ENCODE results near the gene GRAMD1C. TPM values are rescaled to one million over a fixed set of nuclear protein-coding genes. Genes with fewer than 3 reads are reported as not detected.

Gene GRAMD1C
- total and polyA plus RNA-seq, 7 donors = 0.27 to 12.3 (median 3.6) TPM

GRCh38 chr3:113894927-113895326 lies 56.3 kb downstream of the GRAMD1C start:
- no peak for DNase-seq
- Histone ChIP-seq H3K4me3 (no peak overlapping the region), H3K9me3 (no peaks in the 10 kb centered on the region), H3K4me1 (no peaks in the 10 kb centered on the region), H3K27ac (no peak overlapping the region), H3K27me3 (no peaks in the 10 kb centered on the region), H3K36me3 (no peaks in the 10 kb centered on the region)
- intact Hi-C loops (cut with DNase I) = no loop called here
- 89 to 96% methylated on average over 4 of the region's 4 CpGs for WGBS, 2 donors
- no peak for TF ChIP-seq POLR2AphosphoS5 (IDR thresholded peaks at IDR 0.05)
- TF ChIP-seq, protein P1, sequence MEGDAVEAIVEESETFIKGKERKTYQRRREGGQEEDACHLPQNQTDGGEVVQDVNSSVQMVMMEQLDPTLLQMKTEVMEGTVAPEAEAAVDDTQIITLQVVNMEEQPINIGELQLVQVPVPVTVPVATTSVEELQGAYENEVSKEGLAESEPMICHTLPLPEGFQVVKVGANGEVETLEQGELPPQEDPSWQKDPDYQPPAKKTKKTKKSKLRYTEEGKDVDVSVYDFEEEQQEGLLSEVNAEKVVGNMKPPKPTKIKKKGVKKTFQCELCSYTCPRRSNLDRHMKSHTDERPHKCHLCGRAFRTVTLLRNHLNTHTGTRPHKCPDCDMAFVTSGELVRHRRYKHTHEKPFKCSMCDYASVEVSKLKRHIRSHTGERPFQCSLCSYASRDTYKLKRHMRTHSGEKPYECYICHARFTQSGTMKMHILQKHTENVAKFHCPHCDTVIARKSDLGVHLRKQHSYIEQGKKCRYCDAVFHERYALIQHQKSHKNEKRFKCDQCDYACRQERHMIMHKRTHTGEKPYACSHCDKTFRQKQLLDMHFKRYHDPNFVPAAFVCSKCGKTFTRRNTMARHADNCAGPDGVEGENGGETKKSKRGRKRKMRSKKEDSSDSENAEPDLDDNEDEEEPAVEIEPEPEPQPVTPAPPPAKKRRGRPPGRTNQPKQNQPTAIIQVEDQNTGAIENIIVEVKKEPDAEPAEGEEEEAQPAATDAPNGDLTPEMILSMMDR (IDR thresholded peaks at IDR 0.05) = no peak
- no peak for TF ChIP-seq POLR2A (IDR thresholded peaks at IDR 0.05)
- no peak for TF ChIP-seq EP300 (IDR thresholded peaks at IDR 0.05)

GRCh38 chr3:113895964-113896363 lies 57.4 kb downstream of the GRAMD1C start:
- Histone ChIP-seq H3K27ac (no peak overlapping the region), H3K36me3 (no peaks in the 10 kb centered on the region), H3K4me3 (no peak overlapping the region), H3K9me3 (no peaks in the 10 kb centered on the region), H3K4me1 (no peaks in the 10 kb centered on the region), H3K27me3 (no peaks in the 10 kb centered on the region)
- 97% methylated on average over 3 of the region's 3 CpGs for WGBS, 2 donors
- intact Hi-C loops (cut with DNase I) = no loop called here
- TF ChIP-seq EP300 (IDR thresholded peaks at IDR 0.05) = no peak
- no peak for TF ChIP-seq POLR2AphosphoS5 (IDR thresholded peaks at IDR 0.05)
- TF ChIP-seq, protein P1 (IDR thresholded peaks at IDR 0.05) = no peak
- TF ChIP-seq POLR2A (IDR thresholded peaks at IDR 0.05) = no peak
- no peak for DNase-seq

- no peaks in the 10 kb centered on the region for H3K36me3 ChIP-seq
- no peak for TF ChIP-seq POLR2A (IDR thresholded peaks at IDR 0.05)
- TF ChIP-seq EP300 (IDR thresholded peaks at IDR 0.05) = no peak
- TF ChIP-seq, protein P1 (IDR thresholded peaks at IDR 0.05) = no peak
- TF ChIP-seq POLR2AphosphoS5 (IDR thresholded peaks at IDR 0.05) = no peak
- intact Hi-C loops (cut with DNase I) = no loop called here
- no peaks in the 10 kb centered on the region for H3K4me1 ChIP-seq
- H3K27me3 ChIP-seq = no peaks in the 10 kb centered on the region
- H3K4me3 ChIP-seq = peak overlapping the region in 1 of 4 donors; percentile 5
- H3K27ac ChIP-seq = no peak overlapping the region
- H3K9me3 ChIP-seq = no peaks in the 10 kb centered on the region
- no peak for DNase-seq
- 18 to 69% methylated on average over 3 of the region's 3 CpGs for WGBS, 2 donors
These were observed 58.3 kb downstream of the GRAMD1C start for GRCh38 chr3:113896930-113897329.

DNA sequence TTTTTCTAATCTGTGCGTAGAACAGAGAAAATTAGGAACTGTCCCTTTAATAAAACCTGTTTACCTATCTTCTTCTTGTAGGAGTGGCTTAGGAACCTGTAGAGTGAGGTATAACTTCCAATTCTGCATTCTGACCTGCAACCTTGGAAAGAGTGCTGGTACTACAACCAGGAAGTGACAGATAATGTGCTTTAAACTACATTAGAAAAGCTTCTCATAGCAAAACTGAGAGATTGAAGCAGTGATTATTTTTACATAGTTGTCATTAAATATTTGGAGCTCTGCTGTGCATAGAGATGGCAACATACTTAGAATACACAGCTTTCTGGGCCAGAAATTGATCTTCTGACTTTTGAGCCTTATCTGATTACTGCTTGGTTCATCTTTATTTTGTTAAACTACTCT lies 58.8 kb downstream of the GRAMD1C start:
- no peaks in the 10 kb centered on the region for H3K27me3 ChIP-seq
- no peak overlapping the region for H3K27ac ChIP-seq
- TF ChIP-seq EP300 (IDR thresholded peaks at IDR 0.05) (no peak), POLR2AphosphoS5 (IDR thresholded peaks at IDR 0.05) (no peak), POLR2A (IDR thresholded peaks at IDR 0.05) (no peak)
- TF ChIP-seq, protein P1 (IDR thresholded peaks at IDR 0.05) = no peak
- WGBS, 2 donors = 11 to 66% methylated on average over 1 of the region's 1 CpG
- intact Hi-C loops (cut with DNase I) = no loop called here
- no peak for DNase-seq
- no peaks in the 10 kb centered on the region for H3K4me1 ChIP-seq
- no peaks in the 10 kb centered on the region for H3K9me3 ChIP-seq
- peak overlapping the region in 1 of 4 donors; percentile 5 for H3K4me3 ChIP-seq
- no peaks in the 10 kb centered on the region for H3K36me3 ChIP-seq

DNA sequence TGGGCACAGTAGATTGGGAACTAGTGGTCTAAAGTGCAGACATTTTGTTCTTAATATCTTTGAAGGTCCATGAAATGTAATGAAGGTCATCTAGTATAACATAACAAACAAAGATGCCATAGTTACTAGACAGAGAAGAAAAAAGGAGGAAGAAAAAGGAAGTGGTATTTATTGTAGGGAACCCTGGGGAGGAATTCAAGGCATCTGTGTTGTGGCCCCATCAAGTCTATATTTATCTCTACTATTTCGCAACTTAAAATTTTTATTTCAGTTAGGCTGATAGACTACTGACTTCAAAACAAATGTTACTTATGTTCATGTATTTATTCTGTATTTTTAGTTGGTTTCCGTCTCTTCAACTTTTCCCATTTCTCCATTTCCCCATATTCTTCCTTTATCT lies 60.3 kb downstream of the GRAMD1C start:
- TF ChIP-seq POLR2A (IDR thresholded peaks at IDR 0.05) (no peak), POLR2AphosphoS5 (IDR thresholded peaks at IDR 0.05) (no peak), EP300 (IDR thresholded peaks at IDR 0.05) (no peak)
- TF ChIP-seq, protein P1 (IDR thresholded peaks at IDR 0.05) = no peak
- intact Hi-C loops (cut with DNase I) = no loop called here
- Histone ChIP-seq H3K4me1 (no peaks in the 10 kb centered on the region), H3K4me3 (no peak overlapping the region), H3K27ac (no peak overlapping the region), H3K36me3 (no peaks in the 10 kb centered on the region), H3K27me3 (no peaks in the 10 kb centered on the region), H3K9me3 (no peaks in the 10 kb centered on the region)
- no peak for DNase-seq
- WGBS, 2 donors = 80 to 94% methylated on average over 2 of the region's 2 CpGs

Data from sigmoid colon (tissue), 7 donors.